ENCODE measurements around the gene DUSP15.

Gene DUSP15

DNA sequence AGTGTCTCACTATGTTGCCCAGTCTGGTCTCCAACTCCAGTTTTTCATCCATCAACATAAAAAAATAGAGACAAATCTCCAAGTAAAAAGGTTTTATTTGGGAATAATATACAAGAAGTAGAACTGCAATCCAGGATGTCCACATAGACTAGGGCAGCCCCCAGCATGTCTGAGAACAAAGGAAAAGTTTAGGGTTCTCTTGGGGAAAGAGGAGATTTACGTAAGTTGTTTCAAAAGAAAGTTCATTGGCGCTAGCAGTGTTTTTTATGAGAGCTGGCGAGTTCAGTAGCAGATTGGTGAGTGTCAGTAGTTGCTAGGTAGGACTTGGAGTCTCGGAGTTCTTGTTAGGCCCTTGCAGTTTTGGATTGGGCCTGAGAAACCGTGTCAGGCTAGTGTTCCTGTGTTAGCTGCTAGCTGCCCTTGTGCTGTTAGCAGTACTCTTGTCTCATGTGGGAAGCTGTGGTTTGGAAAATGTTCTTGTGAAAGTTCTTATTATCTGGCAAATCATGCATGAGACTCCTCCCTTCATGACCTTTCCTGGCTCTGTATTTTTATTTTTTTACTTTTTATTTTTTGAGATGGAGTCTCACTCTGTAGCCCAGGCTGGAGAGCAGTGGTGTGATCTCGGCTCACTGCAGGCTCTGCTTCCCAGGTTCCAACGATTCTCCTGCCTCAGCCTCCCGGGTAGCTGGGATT lies 24.8 kb upstream of the DUSP15 start:
- no peak for TF ChIP-seq CTCF (IDR thresholded peaks at IDR 0.05; ENCODE audit: extremely low read depth, insufficient read depth, missing control alignments)
- peak; percentile 84 for DNase-seq (ENCODE audit: low spot score)
- in situ Hi-C loops (cut with MboI; ENCODE audit: low pct_unique_long_range_greater_than_20kb, low sequenced_read_pairs, unreplicated experiment) = no loop called here

DNA sequence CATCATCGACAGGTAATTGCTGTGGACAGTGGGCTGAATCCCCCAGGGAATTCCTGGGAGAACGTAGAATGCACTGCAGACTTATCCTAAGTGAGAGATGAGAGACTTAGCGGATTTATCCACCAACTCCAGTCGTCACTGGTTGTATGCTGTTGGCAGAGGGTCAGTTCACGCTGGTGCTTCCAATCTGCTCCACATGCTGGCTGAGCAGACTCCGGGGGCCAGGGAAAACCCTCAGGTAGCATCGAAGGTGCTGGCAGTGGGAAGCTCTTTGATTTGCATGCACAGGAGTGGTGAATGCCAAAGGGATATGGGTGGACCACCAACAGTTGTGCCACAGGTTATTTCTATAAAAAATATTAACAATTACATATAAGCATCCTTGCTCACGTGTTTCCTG lies 20.3 kb upstream of the DUSP15 start:
- no peak for TF ChIP-seq CTCF (IDR thresholded peaks at IDR 0.05; ENCODE audit: extremely low read depth, insufficient read depth, missing control alignments)
- DNase-seq (ENCODE audit: low spot score) = no peak
- in situ Hi-C loops (cut with MboI; ENCODE audit: low pct_unique_long_range_greater_than_20kb, low sequenced_read_pairs, unreplicated experiment) = no loop called here

DNA sequence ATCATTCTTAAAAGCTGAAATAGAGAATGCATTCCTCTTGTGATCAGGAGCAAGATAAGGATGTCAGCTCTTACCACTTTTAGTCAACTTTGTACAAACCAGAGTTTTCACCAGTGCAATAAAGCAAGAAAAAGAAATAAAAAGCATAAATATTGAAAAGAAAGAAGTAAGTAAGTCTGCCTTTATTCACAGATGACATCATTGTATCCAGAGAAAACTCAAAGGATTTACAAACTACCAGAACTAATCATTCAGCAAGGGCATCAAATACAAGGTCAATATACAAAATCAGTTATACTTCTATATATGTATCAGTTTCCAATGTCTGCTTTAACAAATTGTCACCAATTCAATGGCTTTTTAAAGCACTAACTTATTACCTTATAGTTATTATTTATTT lies 13.5 kb upstream of the DUSP15 start:
- in situ Hi-C loops (cut with MboI; ENCODE audit: low pct_unique_long_range_greater_than_20kb, low sequenced_read_pairs, unreplicated experiment) = no loop called here
- DNase-seq (ENCODE audit: low spot score) = no peak
- no peak for TF ChIP-seq CTCF (IDR thresholded peaks at IDR 0.05; ENCODE audit: extremely low read depth, insufficient read depth, missing control alignments)

DNA sequence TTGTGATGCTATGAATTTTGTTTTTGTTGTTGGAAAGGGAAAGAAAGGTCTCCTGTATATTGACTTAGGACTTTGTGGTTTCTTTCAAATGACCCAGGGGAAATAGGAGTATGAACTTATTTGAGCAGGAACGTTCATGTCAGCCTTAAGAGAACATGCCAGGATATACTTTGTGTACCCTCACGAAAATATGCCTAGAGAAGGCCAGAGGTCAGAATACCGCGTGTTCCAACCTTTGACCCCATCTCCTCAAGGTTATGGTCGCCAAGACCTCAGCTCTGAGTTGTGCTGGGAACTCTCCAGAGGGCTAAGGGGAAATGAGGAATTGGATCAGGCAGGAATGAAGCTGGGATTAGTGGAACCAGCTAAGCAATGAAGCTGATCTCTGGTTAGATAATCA lies 11.6 kb upstream of the DUSP15 start:
- no peak for TF ChIP-seq CTCF (IDR thresholded peaks at IDR 0.05; ENCODE audit: extremely low read depth, insufficient read depth, missing control alignments)
- in situ Hi-C loops (cut with MboI; ENCODE audit: low pct_unique_long_range_greater_than_20kb, low sequenced_read_pairs, unreplicated experiment) = no loop called here
- DNase-seq (ENCODE audit: low spot score) = no peak

DNA sequence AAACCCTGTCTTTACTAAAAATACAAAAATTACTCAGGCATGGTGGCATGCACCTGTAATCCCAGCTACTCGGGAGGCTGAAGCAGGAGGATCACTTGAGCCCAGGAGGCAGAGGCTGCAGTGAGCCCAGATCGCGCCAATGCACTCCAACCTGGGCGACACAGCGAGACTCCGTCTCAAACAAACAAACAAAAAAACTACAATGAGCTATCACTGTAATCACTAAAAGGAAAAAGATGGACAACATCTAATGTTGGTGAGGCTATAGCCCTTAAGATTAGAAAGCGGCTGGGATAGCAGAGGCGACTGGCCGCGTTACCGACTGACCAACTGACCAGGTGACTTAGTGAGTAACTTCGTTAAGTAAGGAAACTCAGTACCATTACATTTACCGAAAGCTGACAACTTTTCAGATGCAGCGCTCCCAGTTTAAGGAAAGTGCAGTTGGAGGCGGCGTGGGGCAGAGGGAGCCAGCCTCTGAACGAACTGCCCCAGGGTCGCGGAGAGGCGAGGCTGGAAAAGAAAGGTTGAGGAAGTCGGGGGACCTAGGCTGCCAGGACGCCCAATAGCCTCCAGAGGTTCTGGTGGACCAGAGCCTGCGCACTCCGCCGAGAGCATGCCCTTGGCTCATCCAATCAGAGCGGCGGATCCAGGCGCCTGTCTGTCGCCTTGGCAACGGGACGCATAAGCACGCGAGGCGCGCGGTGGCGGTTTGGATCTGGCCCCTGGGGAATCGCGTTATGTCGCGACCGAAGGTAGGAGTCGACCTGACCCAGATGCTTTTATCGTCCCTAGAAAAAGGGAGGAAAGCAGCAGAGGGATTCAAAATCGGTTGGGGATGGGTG lies 9.0 kb upstream of the DUSP15 start:
- in situ Hi-C loops (cut with MboI; ENCODE audit: low pct_unique_long_range_greater_than_20kb, low sequenced_read_pairs, unreplicated experiment) = no loop called here
- no peak for TF ChIP-seq CTCF (IDR thresholded peaks at IDR 0.05; ENCODE audit: extremely low read depth, insufficient read depth, missing control alignments)

GRCh38 chr20:31877684-31878083 lies 7.4 kb upstream of the DUSP15 start:
- in situ Hi-C loops (cut with MboI; ENCODE audit: low pct_unique_long_range_greater_than_20kb, low sequenced_read_pairs, unreplicated experiment) = no loop called here

More for the DNA sequence above, 9.0 kb upstream of the DUSP15 start:
- DNase-seq (ENCODE audit: low spot score) = peak; percentile 92

More at GRCh38 chr20:31877684-31878083, 7.4 kb upstream of the DUSP15 start:
- no peak for TF ChIP-seq CTCF (IDR thresholded peaks at IDR 0.05; ENCODE audit: extremely low read depth, insufficient read depth, missing control alignments)
- no peak for DNase-seq (ENCODE audit: low spot score)

All from GM13977 (cell line).